ENCODE data around the gene PRPF40A.

Gene PRPF40A

DNA sequence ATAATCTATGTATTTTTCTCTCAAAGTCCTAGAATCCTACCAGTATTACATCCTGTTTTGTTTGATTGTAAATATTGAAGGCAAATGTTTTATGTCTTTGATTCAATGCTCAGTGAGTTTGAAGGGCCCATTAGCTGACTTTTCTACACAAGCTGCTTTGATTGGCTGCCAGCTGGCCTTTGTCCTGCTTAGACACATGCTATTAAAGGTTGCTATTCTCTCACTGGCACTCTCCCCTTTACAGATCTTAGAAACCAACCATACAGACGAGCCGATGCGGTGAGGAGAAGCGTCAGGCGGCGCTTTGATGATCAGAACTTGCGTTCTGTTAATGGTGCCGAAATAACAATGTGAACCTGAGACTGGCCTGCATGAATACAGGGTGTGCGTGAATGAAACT lies 69.7 kb downstream of the PRPF40A start:
- Histone ChIP-seq H2AFZ (ENCODE audit: low read length) (no peak overlapping the region), H3K9me2 (ENCODE audit: low read depth, low read length) (no peaks in the 10 kb centered on the region), H3K27me3 (ENCODE audit: insufficient read depth, low read length) (no peaks in the 10 kb centered on the region), H3K9ac (ENCODE audit: low read length) (no peak overlapping the region), H3K4me2 (ENCODE audit: low read length) (no peak overlapping the region), H3K4me1 (ENCODE audit: insufficient read depth, low read length, severe bottlenecking) (no peaks in the 10 kb centered on the region), H3K9me3 (ENCODE audit: low read length) (no peaks in the 10 kb centered on the region), H3K27ac (ENCODE audit: low read depth, low read length, poor library complexity, severe bottlenecking) (no peak overlapping the region), H3F3A (ENCODE audit: insufficient read depth, low read length) (no peaks in the 10 kb centered on the region), H3K4me3 (ENCODE audit: low read depth, low read length, poor library complexity, severe bottlenecking) (no peak overlapping the region), H4K20me1 (ENCODE audit: insufficient read depth, low read length) (no peaks in the 10 kb centered on the region), H3K79me2 (ENCODE audit: insufficient read depth, low read length) (no peaks in the 10 kb centered on the region), H3K36me3 (ENCODE audit: insufficient read depth, low read length) (peaks cover 16% of the 10 kb centered on the region)
- TF ChIP-seq, protein P1, sequence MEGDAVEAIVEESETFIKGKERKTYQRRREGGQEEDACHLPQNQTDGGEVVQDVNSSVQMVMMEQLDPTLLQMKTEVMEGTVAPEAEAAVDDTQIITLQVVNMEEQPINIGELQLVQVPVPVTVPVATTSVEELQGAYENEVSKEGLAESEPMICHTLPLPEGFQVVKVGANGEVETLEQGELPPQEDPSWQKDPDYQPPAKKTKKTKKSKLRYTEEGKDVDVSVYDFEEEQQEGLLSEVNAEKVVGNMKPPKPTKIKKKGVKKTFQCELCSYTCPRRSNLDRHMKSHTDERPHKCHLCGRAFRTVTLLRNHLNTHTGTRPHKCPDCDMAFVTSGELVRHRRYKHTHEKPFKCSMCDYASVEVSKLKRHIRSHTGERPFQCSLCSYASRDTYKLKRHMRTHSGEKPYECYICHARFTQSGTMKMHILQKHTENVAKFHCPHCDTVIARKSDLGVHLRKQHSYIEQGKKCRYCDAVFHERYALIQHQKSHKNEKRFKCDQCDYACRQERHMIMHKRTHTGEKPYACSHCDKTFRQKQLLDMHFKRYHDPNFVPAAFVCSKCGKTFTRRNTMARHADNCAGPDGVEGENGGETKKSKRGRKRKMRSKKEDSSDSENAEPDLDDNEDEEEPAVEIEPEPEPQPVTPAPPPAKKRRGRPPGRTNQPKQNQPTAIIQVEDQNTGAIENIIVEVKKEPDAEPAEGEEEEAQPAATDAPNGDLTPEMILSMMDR (IDR thresholded peaks at IDR 0.05; ENCODE audit: low read length) = no peak
- no peak for TF ChIP-seq EZH2 (IDR thresholded peaks at IDR 0.05; ENCODE audit: borderline replicate concordance, low read length)

DNA sequence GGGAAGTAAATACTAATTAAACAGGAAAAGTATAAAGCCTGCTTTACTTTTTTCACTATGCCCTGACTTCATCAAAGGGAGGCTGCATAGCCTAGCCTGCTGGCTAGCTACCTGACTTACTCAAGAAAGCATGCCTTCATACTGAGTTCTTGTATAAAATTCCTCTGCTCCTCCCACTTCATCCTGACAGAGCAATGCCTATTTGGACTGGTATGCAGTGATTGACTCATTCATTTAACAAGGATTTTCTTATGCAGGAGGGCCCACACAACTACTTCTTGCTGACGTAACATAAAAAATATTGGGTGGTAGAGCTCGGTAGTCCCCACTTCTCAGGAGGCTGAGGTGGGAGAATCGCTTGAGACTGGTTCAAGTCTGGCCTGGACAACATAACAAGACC lies 70.5 kb downstream of the PRPF40A start:
- Histone ChIP-seq H3K9ac (ENCODE audit: low read length) (no peak overlapping the region), H4K20me1 (ENCODE audit: insufficient read depth, low read length) (no peaks in the 10 kb centered on the region), H3K9me3 (ENCODE audit: low read length) (no peaks in the 10 kb centered on the region), H3F3A (ENCODE audit: insufficient read depth, low read length) (no peaks in the 10 kb centered on the region), H3K27ac (ENCODE audit: low read depth, low read length, poor library complexity, severe bottlenecking) (no peak overlapping the region), H3K79me2 (ENCODE audit: insufficient read depth, low read length) (no peaks in the 10 kb centered on the region), H3K4me3 (ENCODE audit: low read depth, low read length, poor library complexity, severe bottlenecking) (no peak overlapping the region), H3K4me2 (ENCODE audit: low read length) (no peak overlapping the region), H3K36me3 (ENCODE audit: insufficient read depth, low read length) (peaks cover 9% of the 10 kb centered on the region), H3K27me3 (ENCODE audit: insufficient read depth, low read length) (no peaks in the 10 kb centered on the region), H2AFZ (ENCODE audit: low read length) (no peak overlapping the region), H3K9me2 (ENCODE audit: low read depth, low read length) (no peaks in the 10 kb centered on the region), H3K4me1 (ENCODE audit: insufficient read depth, low read length, severe bottlenecking) (no peaks in the 10 kb centered on the region)
- TF ChIP-seq, protein P1 (IDR thresholded peaks at IDR 0.05; ENCODE audit: low read length) = no peak
- no peak for TF ChIP-seq EZH2 (IDR thresholded peaks at IDR 0.05; ENCODE audit: borderline replicate concordance, low read length)

- H3K9ac ChIP-seq (ENCODE audit: low read length) = no peak overlapping the region
- no peaks in the 10 kb centered on the region for H3K9me2 ChIP-seq (ENCODE audit: low read depth, low read length)
- no peak overlapping the region for H3K4me2 ChIP-seq (ENCODE audit: low read length)
- no peaks in the 10 kb centered on the region for H3K79me2 ChIP-seq (ENCODE audit: insufficient read depth, low read length)
- H3K4me3 ChIP-seq (ENCODE audit: low read depth, low read length, poor library complexity, severe bottlenecking) = no peak overlapping the region
- H2AFZ ChIP-seq (ENCODE audit: low read length) = no peak overlapping the region
- peaks cover 8% of the 10 kb centered on the region for H3K36me3 ChIP-seq (ENCODE audit: insufficient read depth, low read length)
- no peaks in the 10 kb centered on the region for H3K9me3 ChIP-seq (ENCODE audit: low read length)
- no peak overlapping the region for H3K27ac ChIP-seq (ENCODE audit: low read depth, low read length, poor library complexity, severe bottlenecking)
- no peaks in the 10 kb centered on the region for H4K20me1 ChIP-seq (ENCODE audit: insufficient read depth, low read length)
- no peaks in the 10 kb centered on the region for H3K27me3 ChIP-seq (ENCODE audit: insufficient read depth, low read length)
- TF ChIP-seq, protein P1 (IDR thresholded peaks at IDR 0.05; ENCODE audit: low read length) = no peak
- H3F3A ChIP-seq (ENCODE audit: insufficient read depth, low read length) = no peaks in the 10 kb centered on the region
- H3K4me1 ChIP-seq (ENCODE audit: insufficient read depth, low read length, severe bottlenecking) = no peaks in the 10 kb centered on the region
Observed at GRCh38 chr2:152646264-152646663, 71.0 kb downstream of the PRPF40A start.
